Measurements from ENCODE around the gene RPL22L1. TPM values are rescaled to one million over a fixed set of nuclear protein-coding genes. Genes with fewer than 3 reads are reported as not detected.

The RPL22L1 gene
- polyA plus RNA-seq, 1 of the 3 experiments (the other 2 are of a cell fraction) = 80.9 TPM

DNA sequence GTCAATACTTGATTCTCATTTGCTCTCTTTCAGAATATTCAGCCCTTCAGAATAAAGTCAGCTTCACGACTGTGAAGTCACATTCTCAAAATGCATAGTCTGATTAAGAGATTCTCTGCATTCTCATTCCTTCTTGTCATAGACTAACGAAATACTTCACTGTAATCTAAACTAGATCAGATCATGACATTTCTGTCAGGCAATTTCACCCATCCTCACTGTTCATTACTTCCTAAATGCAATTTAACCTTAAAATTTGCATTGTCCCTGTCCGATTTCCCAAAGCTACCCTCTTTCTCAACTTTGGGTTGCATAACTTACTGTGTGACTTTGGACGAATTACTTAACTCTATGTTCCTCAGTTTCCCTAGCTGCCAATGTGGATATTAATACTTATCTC is 6.2 kb downstream of the RPL22L1 start:
- peaks cover 11 to 13% of the 10 kb centered on the region in 2 experiments; a peak in 3 of 4 replicates for H3K4me1 ChIP-seq (ENCODE audit: control insufficient read depth in 1 of 2, insufficient read depth in 2 of 2, low read depth in 1 of 2, low read length in 1 of 2)
- H3K9me2 ChIP-seq = no peaks in the 10 kb centered on the region
- H3K36me3 ChIP-seq (replicated peaks in 1 of 2; ENCODE audit: control insufficient read depth in 1 of 2, insufficient read depth in 2 of 2, low read length in 1 of 2) = peaks cover 29 to 30% of the 10 kb centered on the region in 2 experiments
- 73% methylated on average over 4 of the region's 4 CpGs for WGBS (ENCODE audit: low lambda C conversion rate)
- no peaks in the 10 kb centered on the region for H3K27me3 ChIP-seq (ENCODE audit: insufficient read depth)
- no peak overlapping the region for H3K9ac ChIP-seq
- peaks cover 13% of the 10 kb centered on the region for H4K20me1 ChIP-seq (ENCODE audit: insufficient read depth)
- no peak for TF ChIP-seq NRF1 (IDR thresholded peaks at IDR 0.05; ENCODE audit: low read depth, low read length)
- TF ChIP-seq MXI1 (IDR thresholded peaks at IDR 0.05; ENCODE audit: low read depth, low read length) = no peak
- no peak for TF ChIP-seq RAD21 (IDR thresholded peaks at IDR 0.05; ENCODE audit: low read length)
- TF ChIP-seq, protein P1, sequence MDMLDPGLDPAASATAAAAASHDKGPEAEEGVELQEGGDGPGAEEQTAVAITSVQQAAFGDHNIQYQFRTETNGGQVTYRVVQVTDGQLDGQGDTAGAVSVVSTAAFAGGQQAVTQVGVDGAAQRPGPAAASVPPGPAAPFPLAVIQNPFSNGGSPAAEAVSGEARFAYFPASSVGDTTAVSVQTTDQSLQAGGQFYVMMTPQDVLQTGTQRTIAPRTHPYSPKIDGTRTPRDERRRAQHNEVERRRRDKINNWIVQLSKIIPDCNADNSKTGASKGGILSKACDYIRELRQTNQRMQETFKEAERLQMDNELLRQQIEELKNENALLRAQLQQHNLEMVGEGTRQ (IDR thresholded peaks at IDR 0.05; ENCODE audit: borderline replicate concordance, low read depth, low read length) = no peak
- TF ChIP-seq EP300 (IDR thresholded peaks at IDR 0.05; ENCODE audit: borderline replicate concordance in 1 of 2, low read depth in 1 of 2, low read length in 1 of 2) = no peak
- no peak for TF ChIP-seq FOXM1 (IDR thresholded peaks at IDR 0.05; ENCODE audit: low read depth)
- no peak for TF ChIP-seq SIN3A (IDR thresholded peaks at IDR 0.05; ENCODE audit: borderline replicate concordance, low read depth, low read length)
- TF ChIP-seq EZH2phosphoT487 (IDR thresholded peaks at IDR 0.05; ENCODE audit: borderline replicate concordance, low read depth) = no peak
- no peak for TF ChIP-seq GABPA (IDR thresholded peaks at IDR 0.05; ENCODE audit: low read depth)
- TF ChIP-seq TAF1 (IDR thresholded peaks at IDR 0.05; ENCODE audit: borderline replicate concordance, low read depth, low read length) = no peak
- TF ChIP-seq RXRA (IDR thresholded peaks at IDR 0.05; ENCODE audit: borderline replicate concordance, low read depth) = no peak
- no peak for TF ChIP-seq TCF12 (IDR thresholded peaks at IDR 0.05)
- TF ChIP-seq NFIC (IDR thresholded peaks at IDR 0.05; ENCODE audit: borderline replicate concordance) = no peak
- TF ChIP-seq, protein P2, sequence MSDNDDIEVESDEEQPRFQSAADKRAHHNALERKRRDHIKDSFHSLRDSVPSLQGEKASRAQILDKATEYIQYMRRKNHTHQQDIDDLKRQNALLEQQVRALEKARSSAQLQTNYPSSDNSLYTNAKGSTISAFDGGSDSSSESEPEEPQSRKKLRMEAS (IDR thresholded peaks at IDR 0.05; ENCODE audit: low read depth) = no peak
- no peak for TF ChIP-seq FOXJ3 (CRISPR knock-in tag; IDR thresholded peaks at IDR 0.05)
- TF ChIP-seq GATA2 (CRISPR knock-in tag; IDR thresholded peaks at IDR 0.05) = no peak
- no peak for TF ChIP-seq SMC3 (IDR thresholded peaks at IDR 0.05; ENCODE audit: low read depth, low read length)
- TF ChIP-seq PBX3 (IDR thresholded peaks at IDR 0.05) = no peak
- no peak overlapping the region for H2AFZ ChIP-seq (ENCODE audit: low read depth)
- no peak for DNase-seq
- ChIA-PET POLR2A (no interaction called here), CTCF (interaction anchor here (0.5 to 2.0 kb wide), 6 partner anchors 8 to 29 kb away, joined by 3 to 6 read pairs (median 4); no protein-coding TSS in a partner anchor)
- no peaks in the 10 kb centered on the region for H3K9me3 ChIP-seq
- H3K79me2 ChIP-seq (ENCODE audit: insufficient read depth) = peaks cover 13% of the 10 kb centered on the region
- H3F3A ChIP-seq (replicated peaks; ENCODE audit: insufficient read depth) = peaks cover 38% of the 10 kb centered on the region
- no peak overlapping the region for H3K27ac ChIP-seq (ENCODE audit: low read depth in 2 of 2, low read length in 1 of 2)
- no peak overlapping the region for H3K4me2 ChIP-seq
- H3K4me3 ChIP-seq (ENCODE audit: low read depth in 2 of 2, low read length in 1 of 2) = no peak overlapping the region
